Subcutaneous abdominal adipose tissue (tissue), 5 donors: ENCODE data around the gene CPXM2.

Experiments used
- H3K27ac ChIP-seq: one replicate; pipeline ENCODE4 v1.7.0; 2013; ENCODE audit warnings: low read depth, mild to moderate bottlenecking, inconsistent platforms, low read length, moderate library complexity
- H3K27me3 ChIP-seq, 5 donors: one replicate each; pipeline ENCODE4 v1.7.0; 2013; ENCODE audit warnings: low read length in 5 of 5, inconsistent platforms in 1 of 5; ENCODE audit not compliant: control insufficient read depth in 5 of 5, insufficient read depth in 4 of 5
- H3K36me3 ChIP-seq, 5 donors: one replicate each; pipeline ENCODE4 v1.7.0; 2013; ENCODE audit warnings: low read length in 5 of 5; ENCODE audit not compliant: control insufficient read depth in 5 of 5, insufficient read depth in 5 of 5
- H3K4me1 ChIP-seq, 5 donors: one replicate each; pipeline ENCODE4 v1.7.0; 2013; ENCODE audit warnings: low read length in 5 of 5, mild to moderate bottlenecking in 3 of 5, moderate library complexity in 1 of 5; ENCODE audit not compliant: control insufficient read depth in 5 of 5, insufficient read depth in 5 of 5
- H3K4me3 ChIP-seq, 5 donors: one replicate each; pipeline ENCODE4 v1.7.0; 2013; ENCODE audit warnings: low read length in 5 of 5, low read depth in 1 of 5
- H3K9ac ChIP-seq, 5 donors: one replicate each; pipeline ENCODE4 v1.7.0; 2013; ENCODE audit warnings: low read length in 5 of 5, mild to moderate bottlenecking in 4 of 5, moderate library complexity in 3 of 5
- H3K9me3 ChIP-seq, 5 donors: one replicate each; pipeline ENCODE4 v1.7.0; 2013; ENCODE audit warnings: low read length in 5 of 5; ENCODE audit not compliant: control insufficient read depth in 5 of 5
- donor health status: healthy.
- donor health status: healthy.
- donor health status: healthy.
- donor health status: healthy.
- donor health status: healthy.

Gene CPXM2

DNA sequence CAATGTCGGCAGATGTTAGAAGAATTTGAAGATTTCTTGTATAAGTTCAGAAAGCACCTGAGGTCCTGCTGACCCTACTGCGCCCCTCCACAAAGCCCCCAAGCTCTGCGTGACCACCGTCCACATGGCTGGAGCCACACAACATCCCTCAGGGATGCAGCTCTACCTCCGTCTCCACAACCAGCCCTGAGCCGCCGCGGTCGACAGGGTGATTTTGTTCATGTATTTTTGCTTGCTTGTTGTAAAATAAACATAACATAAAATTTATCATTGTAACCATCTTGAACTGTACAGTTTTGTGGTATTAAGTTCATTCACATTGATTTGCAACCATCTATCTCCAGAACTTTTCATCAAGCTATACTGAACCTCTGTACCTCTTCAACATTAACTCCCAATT lies 50.5 kb downstream of the CPXM2 start:
- no peak overlapping the region for H3K27ac ChIP-seq
- H3K4me3 ChIP-seq = no peak overlapping the region
- H3K9me3 ChIP-seq = no peaks in the 10 kb centered on the region
- no peaks in the 10 kb centered on the region for H3K36me3 ChIP-seq
- H3K9ac ChIP-seq = no peak overlapping the region
- peaks cover 0 to 5% (median 0%) of the 10 kb centered on the region in 5 donors for H3K4me1 ChIP-seq
- peaks cover 0 to 1% (median 0%) of the 10 kb centered on the region in 5 donors for H3K27me3 ChIP-seq

DNA sequence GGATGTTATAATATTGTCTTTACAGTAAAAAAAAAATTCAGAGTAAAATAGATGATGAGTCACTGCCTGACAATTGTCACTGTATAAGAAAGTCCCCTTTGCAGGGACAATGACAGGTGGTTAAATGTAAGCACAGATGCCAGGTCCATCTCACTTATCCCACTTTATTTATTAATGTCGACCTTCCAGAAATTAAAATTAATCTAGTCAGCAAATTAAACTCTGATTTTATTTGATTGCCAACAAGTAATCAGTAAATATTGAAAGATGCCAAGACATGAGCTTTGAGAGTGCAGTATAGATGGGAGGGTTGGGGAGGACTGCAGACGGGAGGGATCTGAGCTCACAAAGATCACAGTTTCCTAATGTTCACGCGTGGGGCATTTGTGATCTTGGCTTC lies 50.9 kb downstream of the CPXM2 start:
- Histone ChIP-seq H3K27me3 (peaks cover 0 to 5% (median 0%) of the 10 kb centered on the region in 5 donors), H3K4me3 (no peak overlapping the region), H3K27ac (no peak overlapping the region), H3K36me3 (no peaks in the 10 kb centered on the region), H3K9me3 (no peaks in the 10 kb centered on the region), H3K4me1 (peaks cover 0 to 7% (median 0%) of the 10 kb centered on the region in 5 donors), H3K9ac (no peak overlapping the region)

DNA sequence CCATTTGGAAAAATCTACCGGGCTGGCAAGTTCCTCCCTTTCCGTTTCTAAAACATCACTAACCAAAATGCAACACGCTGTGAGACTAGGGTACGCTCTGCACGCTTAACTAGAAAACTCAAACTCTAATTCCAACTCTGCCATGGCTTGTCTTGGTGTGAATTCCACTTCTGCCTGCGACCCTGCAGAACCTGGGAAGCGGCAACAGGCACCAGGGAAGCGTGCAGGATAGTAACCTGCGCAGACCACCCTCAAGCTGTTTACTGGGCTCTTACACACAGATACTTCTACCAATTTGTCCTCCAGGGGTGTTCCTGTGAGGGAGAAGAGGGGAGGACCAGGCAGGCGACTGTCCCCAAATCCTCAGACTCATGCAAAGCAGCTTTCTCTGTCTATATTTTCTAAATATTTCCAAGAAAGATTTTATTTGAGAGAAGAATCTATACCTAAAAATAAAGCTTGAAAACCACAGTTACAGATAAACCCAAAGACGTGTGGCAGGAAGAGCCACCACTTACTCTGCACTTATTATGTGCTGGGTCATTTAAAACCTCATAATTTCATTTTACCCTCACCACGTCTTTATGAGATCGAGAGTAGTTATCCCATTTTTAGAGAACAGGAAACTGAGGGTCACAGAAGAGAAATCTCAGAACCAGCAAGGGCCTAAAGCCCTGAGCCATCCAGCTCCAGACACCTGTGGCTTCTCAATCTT lies 52.9 kb downstream of the CPXM2 start:
- Histone ChIP-seq H3K36me3 (no peaks in the 10 kb centered on the region), H3K4me1 (peaks cover 0 to 11% (median 0%) of the 10 kb centered on the region in 5 donors), H3K4me3 (no peak overlapping the region)

DNA sequence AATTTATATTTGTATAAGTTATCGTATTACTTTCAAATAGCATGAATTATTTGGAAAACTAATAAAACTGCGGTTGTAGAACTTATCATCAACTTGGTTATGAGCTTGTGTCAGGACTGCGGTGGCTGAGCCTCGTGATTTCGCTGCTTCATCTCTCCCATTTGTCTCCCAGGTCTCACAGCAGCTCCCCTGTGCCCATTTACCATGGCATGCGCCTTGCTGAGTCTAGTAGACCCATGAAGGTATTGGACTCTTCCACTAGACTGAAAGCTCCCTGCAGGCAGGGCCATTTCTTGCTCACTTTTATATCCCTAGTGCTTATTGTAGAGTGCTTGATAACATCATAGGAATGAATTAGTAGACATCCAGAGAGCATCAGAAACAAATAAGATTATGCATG lies 53.9 kb downstream of the CPXM2 start:
- Histone ChIP-seq H3K9me3 (no peaks in the 10 kb centered on the region), H3K27me3 (peaks cover 0 to 5% (median 0%) of the 10 kb centered on the region in 5 donors), H3K27ac (no peak overlapping the region), H3K4me1 (peaks cover 0 to 11% (median 0%) of the 10 kb centered on the region in 5 donors), H3K9ac (no peak overlapping the region), H3K36me3 (no peaks in the 10 kb centered on the region), H3K4me3 (no peak overlapping the region)

More for the DNA sequence above, 52.9 kb downstream of the CPXM2 start:
- peaks cover 0 to 5% (median 0%) of the 10 kb centered on the region in 5 donors for H3K27me3 ChIP-seq
- no peak overlapping the region for H3K9ac ChIP-seq
- no peak overlapping the region for H3K27ac ChIP-seq
- H3K9me3 ChIP-seq = no peaks in the 10 kb centered on the region

DNA sequence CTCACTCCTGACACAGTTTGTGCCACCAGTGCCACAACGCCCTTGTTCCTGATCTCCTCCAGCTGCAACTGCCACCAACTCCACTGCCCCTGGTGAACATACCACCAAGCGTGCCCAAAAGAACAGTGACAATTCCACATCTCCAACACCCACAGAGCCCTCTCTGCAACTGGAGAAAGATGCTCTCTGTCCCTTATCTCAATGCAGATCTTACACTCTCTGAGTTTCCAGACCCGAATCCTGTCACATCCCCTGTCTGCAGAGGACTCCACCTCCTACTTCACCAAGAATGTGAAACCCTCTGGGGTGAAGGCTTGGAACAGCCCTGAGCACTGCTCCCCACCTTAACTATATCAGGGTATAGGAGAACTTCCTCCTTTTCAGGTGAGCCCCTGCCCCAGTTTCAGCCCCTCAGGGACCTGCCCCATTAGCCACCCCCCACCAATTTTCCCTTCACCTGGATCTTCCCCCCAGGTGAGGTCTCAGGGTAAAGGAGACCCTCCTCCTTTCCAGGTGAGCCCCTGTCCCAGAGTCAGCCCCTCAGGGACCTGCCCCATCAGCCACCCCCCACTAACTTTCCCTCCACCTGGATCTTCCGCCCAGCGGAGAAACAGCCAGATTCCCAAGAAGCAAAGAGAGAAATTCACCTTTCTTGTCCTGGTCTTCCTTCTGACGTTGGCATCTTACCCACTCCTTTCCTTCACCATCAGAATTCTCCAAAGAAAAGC lies 55.0 kb downstream of the CPXM2 start:
- Histone ChIP-seq H3K4me3 (no peak overlapping the region), H3K9me3 (no peaks in the 10 kb centered on the region), H3K36me3 (no peaks in the 10 kb centered on the region), H3K4me1 (peaks cover 0 to 6% (median under 1%) of the 10 kb centered on the region in 5 donors), H3K27ac (no peak overlapping the region), H3K9ac (no peak overlapping the region), H3K27me3 (peaks cover 0 to 5% (median 0%) of the 10 kb centered on the region in 5 donors)

DNA sequence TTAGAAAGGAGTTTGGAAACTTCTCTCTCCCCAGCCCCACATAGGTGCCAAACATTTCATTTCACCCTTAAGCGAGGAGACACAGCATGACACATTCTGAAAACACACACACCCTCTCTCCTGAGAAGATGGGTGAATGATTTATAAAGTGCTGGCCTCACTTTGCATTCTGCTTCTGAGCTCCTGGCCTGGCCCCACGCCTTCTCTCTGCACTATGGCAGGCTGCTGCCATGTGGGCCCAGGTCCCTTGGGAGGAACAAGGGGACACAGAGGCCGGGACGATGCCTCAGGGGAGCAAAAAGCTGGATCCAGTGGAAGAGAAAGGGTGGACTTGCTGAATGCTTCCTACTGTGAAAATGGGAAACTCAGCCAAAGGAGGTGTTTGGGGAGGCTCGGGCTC lies 56.0 kb downstream of the CPXM2 start:
- Histone ChIP-seq H3K27ac (no peak overlapping the region), H3K4me1 (peaks cover 0 to 17% (median 10%) of the 10 kb centered on the region in 5 donors), H3K36me3 (no peaks in the 10 kb centered on the region), H3K9me3 (no peaks in the 10 kb centered on the region), H3K27me3 (peaks cover 0 to 5% (median 0%) of the 10 kb centered on the region in 5 donors), H3K9ac (no peak overlapping the region), H3K4me3 (no peak overlapping the region)

DNA sequence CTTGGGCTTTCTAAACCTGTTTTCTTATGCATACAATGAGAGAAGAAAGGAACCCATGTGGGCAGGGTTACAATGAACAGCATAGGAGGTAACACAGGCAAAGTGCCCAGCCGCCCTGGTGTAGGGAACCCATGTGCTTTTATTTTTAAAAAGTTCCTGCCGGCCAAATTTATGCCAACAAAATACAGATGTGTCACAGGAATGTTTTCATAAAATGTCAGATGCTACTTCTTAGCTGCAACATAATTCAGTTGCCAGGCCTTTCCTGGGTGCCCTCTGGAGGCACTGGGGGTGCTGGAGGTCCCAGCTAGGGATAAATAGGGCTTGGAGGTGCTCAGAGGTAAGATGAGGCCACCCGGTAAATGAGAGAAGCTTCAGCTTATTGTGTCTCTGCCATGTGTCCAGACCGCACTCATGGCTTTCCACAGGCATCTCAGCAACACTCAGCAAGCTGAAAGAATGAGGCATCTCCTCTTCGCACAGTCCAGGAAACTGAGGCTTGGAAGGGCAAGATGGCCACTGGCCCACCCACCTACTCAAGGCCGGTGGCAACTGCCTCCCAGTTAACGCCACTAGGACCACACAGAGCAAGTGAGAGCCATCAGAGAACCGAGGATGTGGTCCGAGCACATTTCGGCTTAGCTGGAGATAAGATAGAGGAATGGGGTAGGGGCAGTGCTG lies 58.3 kb downstream of the CPXM2 start:
- no peak overlapping the region for H3K9ac ChIP-seq
- H3K9me3 ChIP-seq = no peaks in the 10 kb centered on the region
- peaks cover 0 to 5% (median 0%) of the 10 kb centered on the region in 5 donors for H3K27me3 ChIP-seq
- no peak overlapping the region for H3K27ac ChIP-seq
- H3K4me1 ChIP-seq = peaks cover 0 to 22% (median 14%) of the 10 kb centered on the region in 5 donors
- H3K36me3 ChIP-seq = no peaks in the 10 kb centered on the region
- H3K4me3 ChIP-seq = no peak overlapping the region

DNA sequence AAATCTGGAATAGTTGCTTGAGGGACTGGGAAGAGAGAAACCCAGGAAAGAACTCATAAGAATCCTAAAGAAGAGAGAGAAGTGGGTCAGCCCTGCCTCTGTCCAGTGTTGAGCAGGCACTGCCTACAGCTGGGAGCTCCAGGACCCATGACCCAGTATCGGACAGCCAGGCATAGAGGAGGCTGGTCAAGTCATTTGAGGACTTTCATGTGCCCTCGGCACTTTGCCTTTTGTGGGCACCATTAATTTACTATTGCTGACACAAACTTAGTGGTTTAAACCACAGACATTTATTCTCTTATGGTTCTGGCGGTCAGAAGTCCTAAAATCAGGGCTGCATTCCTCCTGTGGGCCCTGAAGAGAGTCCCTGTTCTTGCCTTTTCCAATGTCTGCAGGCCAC lies 60.3 kb downstream of the CPXM2 start:
- H3K27me3 ChIP-seq = peaks cover 0 to 5% (median 0%) of the 10 kb centered on the region in 5 donors
- peaks cover 0 to 22% (median 14%) of the 10 kb centered on the region in 5 donors for H3K4me1 ChIP-seq
- H3K27ac ChIP-seq = no peak overlapping the region
- H3K36me3 ChIP-seq = no peaks in the 10 kb centered on the region
- no peak overlapping the region for H3K4me3 ChIP-seq
- no peak overlapping the region for H3K9ac ChIP-seq
- no peaks in the 10 kb centered on the region for H3K9me3 ChIP-seq

DNA sequence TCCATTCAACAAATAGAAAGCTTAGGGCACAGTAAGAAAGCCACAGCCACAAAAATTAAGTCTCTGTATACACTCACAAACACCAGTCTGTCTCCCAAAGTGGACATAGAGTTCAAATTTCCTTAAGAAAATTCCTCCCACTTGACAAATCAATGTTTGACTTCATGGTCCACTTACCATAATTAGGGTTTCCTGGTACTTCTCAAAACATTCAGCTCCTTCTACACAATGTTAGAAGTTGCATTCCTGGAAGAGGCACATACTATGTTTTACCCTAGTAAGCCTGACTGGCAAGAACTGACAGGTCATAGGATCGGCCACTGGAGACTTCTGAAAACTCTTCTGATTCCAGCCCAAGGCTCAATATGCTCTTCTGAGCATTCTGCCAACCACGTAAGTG lies 70.5 kb downstream of the CPXM2 start:
- Histone ChIP-seq H3K4me3 (no peak overlapping the region), H3K9ac (no peak overlapping the region), H3K27ac (no peak overlapping the region)

DNA sequence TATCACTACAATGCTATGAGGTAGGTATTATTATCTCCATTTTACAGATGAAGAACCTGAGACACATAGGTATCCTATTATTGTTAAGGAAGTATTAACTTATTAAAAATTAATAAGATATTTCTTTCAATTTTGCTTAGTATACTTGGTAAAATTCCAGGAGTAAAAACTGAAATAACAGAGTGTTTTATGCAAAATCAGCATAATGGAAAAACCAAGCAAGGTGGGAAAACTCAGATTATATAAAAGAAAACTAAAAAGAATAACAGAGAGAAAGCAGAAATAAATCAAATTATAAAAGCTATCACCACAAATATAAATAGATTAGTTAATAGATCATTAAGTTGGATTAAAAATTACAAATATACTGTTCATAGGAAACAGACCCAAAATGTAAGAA lies 82.0 kb downstream of the CPXM2 start:
- Histone ChIP-seq H3K27ac (no peak overlapping the region), H3K4me3 (no peak overlapping the region), H3K9me3 (peaks cover 0 to 4% (median 0%) of the 10 kb centered on the region in 5 donors), H3K9ac (no peak overlapping the region), H3K36me3 (no peaks in the 10 kb centered on the region), H3K27me3 (peaks cover 0 to 7% (median 4%) of the 10 kb centered on the region in 5 donors), H3K4me1 (no peaks in the 10 kb centered on the region)

More for the DNA sequence above, 70.5 kb downstream of the CPXM2 start:
- no peaks in the 10 kb centered on the region for H3K9me3 ChIP-seq
- no peaks in the 10 kb centered on the region for H3K27me3 ChIP-seq
- H3K4me1 ChIP-seq = no peaks in the 10 kb centered on the region
- H3K36me3 ChIP-seq = no peaks in the 10 kb centered on the region
